GM12878 (cell line): ENCODE results near the gene NME7. TPM values are rescaled to one million over a fixed set of nuclear protein-coding genes. Genes with fewer than 3 reads are reported as not detected.

Experiments
- ATAC-seq: fragments of 200-7000 bp; cut with Tn5 transposase; 3 replicates; pipeline ENCODE4 v1.9.1; 2020; ENCODE audit warnings: mild to moderate bottlenecking, moderate library complexity
- BruUV-seq: library from RNA; stranded (reverse); fragments of 400-500 nt; replicated peaks from 2 replicates; lab custom pipeline; 2021; lab: Mats Ljungman, UMichigan
- CTCF ChIA-PET: fragments of 300-600 bp; sonication (Branson Sonifier 250); formaldehyde crosslinking; extraction: SDS; loops from one replicate; lab custom pipeline; 2021; ENCODE audit warnings: inconsistent platforms; lab: Yijun Ruan, JAX
- POLR2A ChIA-PET: fragments of 350-600 bp; formaldehyde crosslinking; extraction: SDS; loops from one replicate; lab custom pipeline; 2021; ENCODE audit warnings: inconsistent platforms; lab: Charles Lee
- RAD21 ChIA-PET: fragments of 300-600 bp; sonication (Branson Sonifier 250); formaldehyde crosslinking; loops from one replicate; lab custom pipeline; 2023; ENCODE audit warnings: antibody characterized with exemption; ENCODE audit not compliant: unreplicated experiment; lab: Charles Lee
- SMC1A ChIA-PET: fragments of 300-600 bp; sonication (Branson Sonifier 250); formaldehyde crosslinking; loops from one replicate; lab custom pipeline; 2023; ENCODE audit not compliant: unreplicated experiment, uncharacterized antibody; lab: Charles Lee
- DNase-seq: peaks from one replicate; pipeline ENCODE4 v3.0.0-alpha.2; 2011; ENCODE audit warnings: low read depth, low spot score
- FAIRE-seq: peaks from 3 replicates; lab custom pipeline; 2011; peaks lifted over from hg19 to GRCh38; lab: Jason Lieb, UNC
- H2AFZ ChIP-seq: 2 replicates; pipeline ENCODE4 v1.6.0; 2011; ENCODE audit warnings: low read depth, low read length, control low read depth; ENCODE audit not compliant: control insufficient read depth
- H3K27ac ChIP-seq: 2 replicates; pipeline ENCODE4 v1.5.1; 2011; ENCODE audit warnings: control low read depth; ENCODE audit not compliant: control insufficient read depth, insufficient read depth
- H3K27me3 ChIP-seq, 2 experiments: replicated peaks in 1 of 2; 2 replicates each; pipeline versions ENCODE4 v1.6.0 to v1.6.1; 2011; ENCODE audit warnings: low read length in 1 of 2; ENCODE audit not compliant: control insufficient read depth in 2 of 2, insufficient read depth in 2 of 2
- H3K36me3 ChIP-seq, 2 experiments: 2 replicates each; pipeline ENCODE4 v1.5.1; 2011; ENCODE audit warnings: low read length in 1 of 2; ENCODE audit not compliant: control insufficient read depth in 2 of 2, insufficient read depth in 2 of 2
- H3K4me1 ChIP-seq: 2 replicates; pipeline ENCODE4 v1.6.1; 2011; ENCODE audit warnings: mild to moderate bottlenecking, low read length, moderate library complexity, mixed read lengths; ENCODE audit not compliant: control insufficient read depth, insufficient read depth
- H3K4me2 ChIP-seq: 2 replicates; pipeline ENCODE4 v1.6.0; 2011; ENCODE audit warnings: control low read depth; ENCODE audit not compliant: control insufficient read depth, insufficient read depth
- H3K4me3 ChIP-seq: fragments of 200-600 bp; sonication (generic); 2 replicates; pipeline ENCODE4 v1.5.1; 2016
- H3K79me2 ChIP-seq: 2 replicates; pipeline ENCODE4 v1.6.0; 2011; ENCODE audit warnings: low read length; ENCODE audit not compliant: control insufficient read depth, insufficient read depth
- H3K9ac ChIP-seq: 2 replicates; pipeline ENCODE4 v1.8.0; 2011; ENCODE audit warnings: low read length, control low read depth, mixed read lengths; ENCODE audit not compliant: control insufficient read depth, insufficient read depth
- H3K9me3 ChIP-seq: replicated peaks from 3 replicates; pipeline ENCODE4 v1.5.1; 2011; ENCODE audit warnings: mild to moderate bottlenecking, low read length; ENCODE audit not compliant: control insufficient read depth, insufficient read depth
- H4K20me1 ChIP-seq: 2 replicates; pipeline ENCODE4 v1.6.0; 2011; ENCODE audit not compliant: control insufficient read depth, insufficient read depth
- ATF7 ChIP-seq: fragments of 450-650 bp; IDR thresholded peaks from 2 replicates; pipeline ENCODE4 v1.6.1; 2016; ENCODE audit warnings: low read depth, mild to moderate bottlenecking
- CBFB ChIP-seq: IDR thresholded peaks from 2 replicates; pipeline ENCODE4 v1.6.1; 2016; ENCODE audit warnings: antibody characterized with exemption, low read depth
- EZH2 ChIP-seq: IDR thresholded peaks from 2 replicates; pipeline ENCODE4 v1.6.1; 2012; ENCODE audit warnings: low read depth, mild to moderate bottlenecking, control low read depth, inconsistent platforms, low read length, borderline replicate concordance; ENCODE audit not compliant: control insufficient read depth
- IKZF1 ChIP-seq: fragments of 450-650 bp; conservative IDR thresholded peaks from 2 replicates; pipeline ENCODE4 v1.6.1; 2017; ENCODE audit warnings: antibody characterized with exemption, mild to moderate bottlenecking
- IKZF2 ChIP-seq, 2 experiments: fragments of 450-650 bp; IDR thresholded peaks; 2 replicates each; pipeline ENCODE4 v1.6.1; 2017; ENCODE audit warnings: mild to moderate bottlenecking in 2 of 2, moderate library complexity in 2 of 2
- KAT2A ChIP-seq: conservative IDR thresholded peaks from 2 replicates; pipeline ENCODE4 v1.6.1; 2011; ENCODE audit warnings: low read depth, low read length; ENCODE audit not compliant: control insufficient read depth
- MXI1 ChIP-seq: fragments of 150-350 bp; IDR thresholded peaks from 2 replicates; pipeline ENCODE4 v1.6.1; 2011; ENCODE audit warnings: low read depth, mild to moderate bottlenecking, inconsistent platforms, low read length, improper control_type of control experiment
- NR2F1 ChIP-seq: fragments of 450-650 bp; conservative IDR thresholded peaks from 2 replicates; pipeline ENCODE4 v1.6.1; 2017; ENCODE audit warnings: mild to moderate bottlenecking
- PAX8 ChIP-seq: fragments of 450-650 bp; IDR thresholded peaks from 2 replicates; pipeline ENCODE4 v1.6.1; 2017; ENCODE audit warnings: mild to moderate bottlenecking, moderate library complexity
- RBBP5 ChIP-seq: fragments of 200-600 bp; sonication (generic); conservative IDR thresholded peaks from 2 replicates; pipeline ENCODE4 v1.6.1; 2016
- SPI1 ChIP-seq: IDR thresholded peaks from 2 replicates; pipeline ENCODE4 v1.6.1; 2011; ENCODE audit warnings: low read depth, mild to moderate bottlenecking, low read length, moderate library complexity, borderline replicate concordance; ENCODE audit not compliant: insufficient read depth
- SUPT20H ChIP-seq: IDR thresholded peaks from 2 replicates; pipeline ENCODE4 v1.6.1; 2011; ENCODE audit warnings: low read depth, mild to moderate bottlenecking, low read length, moderate library complexity, borderline replicate concordance; ENCODE audit not compliant: control insufficient read depth
- ZBED1 ChIP-seq: IDR thresholded peaks from 2 replicates; pipeline ENCODE4 v1.6.1; 2016; ENCODE audit warnings: borderline replicate concordance
- in situ Hi-C: fragments of 300-500 bp; cut with MboI; formaldehyde crosslinking; loops from 9 replicates; pipeline ENCODE4 v1.14.3; 2018; ENCODE audit warnings: mixed read lengths
- intact Hi-C: fragments of 100-400 bp; cut with micrococcal nuclease; formaldehyde crosslinking; loops from one replicate; pipeline ENCODE4 v1.14.2; 2022; ENCODE audit not compliant: unreplicated experiment
- polyA plus RNA-seq, 11 experiments: library from polyadenylated mRNA; depleted of rRNA in 4 of 11; unstranded in 6 of 11; stranded (reverse) in 5 of 11; fragments of >200 nt; fragmentation: Nextera tagmentation in 4 of 11; fragmentation: Illumina TruSeq in 1 of 11; extraction: Ambion mirVana in 4 of 11; extraction: Trizol in 1 of 11; gene quantifications; 1 replicate in 1 of 11; 2 replicates in 10 of 11; pipeline versions ENCODE4 v1.2.1 to v1.2.3, GENCODE V29; 2011 to 2016; ENCODE audit warnings: inconsistent platforms in 2 of 11, missing spikeins in 2 of 11, low read depth in 1 of 11
- total RNA-seq, 4 experiments: library from RNA; depleted of rRNA in 3 of 4; stranded (reverse); fragments of >200 nt in 3 of 4; fragmentation: Illumina TruSeq in 1 of 4; extraction: Trizol in 1 of 4; gene quantifications; 2 replicates each; pipeline versions ENCODE4 v1.2.1 to v1.2.3, GENCODE V29; 2013 to 2021
- TF ChIP-seq, protein P1 (sequence below): fragments of 450-650 bp; conservative IDR thresholded peaks from 2 replicates; pipeline ENCODE4 v1.6.1; 2017; ENCODE audit warnings: mild to moderate bottlenecking, moderate library complexity
- TF ChIP-seq, protein P2 (sequence below): IDR thresholded peaks from 2 replicates; pipeline ENCODE4 v1.6.1; 2012; ENCODE audit warnings: mild to moderate bottlenecking, low read depth, low read length

Gene NME7
- total and polyA plus RNA-seq, 10 of the 15 experiments (the other 5 are each of a cell fraction or from before 2014, with no cell fraction given) = 1.5 to 15.6 (median 7.2) TPM

DNA sequence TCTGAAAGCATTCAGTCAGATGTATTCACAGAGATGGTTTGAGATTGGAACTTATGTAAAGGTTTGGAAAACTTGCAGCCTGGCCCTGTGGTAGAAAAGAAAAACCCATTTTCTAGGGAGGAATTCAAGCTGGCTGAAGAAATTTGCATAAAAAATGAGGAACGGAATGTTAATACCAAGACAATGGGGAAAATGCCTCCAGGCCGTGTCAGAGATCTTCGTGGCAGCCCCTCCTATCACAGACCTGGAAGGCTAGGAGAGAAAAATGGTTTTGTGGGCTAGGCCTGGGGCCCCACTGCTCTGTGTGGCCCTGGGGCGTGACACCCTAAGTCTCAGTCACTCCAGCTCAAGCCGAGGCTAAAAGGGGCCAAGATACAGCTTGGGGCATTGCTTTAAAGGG is 26.7 kb downstream of the NME7 start (continued):
- no peak for TF ChIP-seq SUPT20H
- TF ChIP-seq MXI1 = no peak
- TF ChIP-seq, protein P1, sequence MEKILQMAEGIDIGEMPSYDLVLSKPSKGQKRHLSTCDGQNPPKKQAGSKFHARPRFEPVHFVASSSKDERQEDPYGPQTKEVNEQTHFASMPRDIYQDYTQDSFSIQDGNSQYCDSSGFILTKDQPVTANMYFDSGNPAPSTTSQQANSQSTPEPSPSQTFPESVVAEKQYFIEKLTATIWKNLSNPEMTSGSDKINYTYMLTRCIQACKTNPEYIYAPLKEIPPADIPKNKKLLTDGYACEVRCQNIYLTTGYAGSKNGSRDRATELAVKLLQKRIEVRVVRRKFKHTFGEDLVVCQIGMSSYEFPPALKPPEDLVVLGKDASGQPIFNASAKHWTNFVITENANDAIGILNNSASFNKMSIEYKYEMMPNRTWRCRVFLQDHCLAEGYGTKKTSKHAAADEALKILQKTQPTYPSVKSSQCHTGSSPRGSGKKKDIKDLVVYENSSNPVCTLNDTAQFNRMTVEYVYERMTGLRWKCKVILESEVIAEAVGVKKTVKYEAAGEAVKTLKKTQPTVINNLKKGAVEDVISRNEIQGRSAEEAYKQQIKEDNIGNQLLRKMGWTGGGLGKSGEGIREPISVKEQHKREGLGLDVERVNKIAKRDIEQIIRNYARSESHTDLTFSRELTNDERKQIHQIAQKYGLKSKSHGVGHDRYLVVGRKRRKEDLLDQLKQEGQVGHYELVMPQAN = no peak
- no peak for TF ChIP-seq CBFB
- TF ChIP-seq NR2F1 = no peak

DNA sequence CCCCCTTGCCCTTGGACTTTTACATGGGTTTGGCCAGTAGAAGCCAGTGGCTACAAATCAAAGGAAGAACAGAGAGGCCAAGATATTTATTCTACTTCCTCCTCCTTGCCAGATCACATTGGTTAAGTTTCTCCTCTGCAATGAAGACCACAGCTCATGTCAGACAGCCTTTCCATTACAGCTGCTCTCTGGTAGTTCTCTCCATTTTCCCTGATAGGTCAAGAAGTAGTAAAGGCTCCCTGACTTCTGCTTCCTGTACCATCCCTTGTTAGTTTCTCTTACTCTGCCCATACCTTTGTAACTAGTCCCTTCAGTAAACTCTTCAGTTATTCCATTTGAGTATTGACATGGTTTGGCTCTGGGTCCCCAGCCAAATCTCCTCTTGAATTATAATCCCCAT is 27.8 kb downstream of the NME7 start:
- in situ Hi-C loops (loop anchor here (5.0 to 10.0 kb wide), 2 partner anchors 737 to 905 kb away; no protein-coding TSS in a partner anchor), intact Hi-C loops (no loop called here)
- Histone ChIP-seq H3K9ac (no peak overlapping the region), H3K79me2 (no peaks in the 10 kb centered on the region), H3K27me3 (no peaks in the 10 kb centered on the region), H4K20me1 (no peaks in the 10 kb centered on the region), H2AFZ (no peak overlapping the region), H3K4me3 (no peak overlapping the region), H3K27ac (no peak overlapping the region), H3K4me1 (no peaks in the 10 kb centered on the region), H3K9me3 (peaks cover 2% of the 10 kb centered on the region; the same call in 1 of the 3 replicates), H3K4me2 (no peak overlapping the region), H3K36me3 (no peaks in the 10 kb centered on the region)
- TF ChIP-seq SPI1 (no peak), ZBED1 (no peak), RBBP5 (no peak), ATF7 (no peak), IKZF1 (no peak), KAT2A (no peak), EZH2 (no peak), PAX8 (no peak), IKZF2 (IDR thresholded peaks at IDR 0.05) (no peak)
- TF ChIP-seq, protein P2, sequence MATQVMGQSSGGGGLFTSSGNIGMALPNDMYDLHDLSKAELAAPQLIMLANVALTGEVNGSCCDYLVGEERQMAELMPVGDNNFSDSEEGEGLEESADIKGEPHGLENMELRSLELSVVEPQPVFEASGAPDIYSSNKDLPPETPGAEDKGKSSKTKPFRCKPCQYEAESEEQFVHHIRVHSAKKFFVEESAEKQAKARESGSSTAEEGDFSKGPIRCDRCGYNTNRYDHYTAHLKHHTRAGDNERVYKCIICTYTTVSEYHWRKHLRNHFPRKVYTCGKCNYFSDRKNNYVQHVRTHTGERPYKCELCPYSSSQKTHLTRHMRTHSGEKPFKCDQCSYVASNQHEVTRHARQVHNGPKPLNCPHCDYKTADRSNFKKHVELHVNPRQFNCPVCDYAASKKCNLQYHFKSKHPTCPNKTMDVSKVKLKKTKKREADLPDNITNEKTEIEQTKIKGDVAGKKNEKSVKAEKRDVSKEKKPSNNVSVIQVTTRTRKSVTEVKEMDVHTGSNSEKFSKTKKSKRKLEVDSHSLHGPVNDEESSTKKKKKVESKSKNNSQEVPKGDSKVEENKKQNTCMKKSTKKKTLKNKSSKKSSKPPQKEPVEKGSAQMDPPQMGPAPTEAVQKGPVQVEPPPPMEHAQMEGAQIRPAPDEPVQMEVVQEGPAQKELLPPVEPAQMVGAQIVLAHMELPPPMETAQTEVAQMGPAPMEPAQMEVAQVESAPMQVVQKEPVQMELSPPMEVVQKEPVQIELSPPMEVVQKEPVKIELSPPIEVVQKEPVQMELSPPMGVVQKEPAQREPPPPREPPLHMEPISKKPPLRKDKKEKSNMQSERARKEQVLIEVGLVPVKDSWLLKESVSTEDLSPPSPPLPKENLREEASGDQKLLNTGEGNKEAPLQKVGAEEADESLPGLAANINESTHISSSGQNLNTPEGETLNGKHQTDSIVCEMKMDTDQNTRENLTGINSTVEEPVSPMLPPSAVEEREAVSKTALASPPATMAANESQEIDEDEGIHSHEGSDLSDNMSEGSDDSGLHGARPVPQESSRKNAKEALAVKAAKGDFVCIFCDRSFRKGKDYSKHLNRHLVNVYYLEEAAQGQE = no peak
- ChIA-PET CTCF (interaction anchor here (0.6 to 1.8 kb wide), 2 partner anchors 9 to 1035 kb away, joined by 3 to 8 read pairs; no protein-coding TSS in a partner anchor), SMC1A (interaction anchor here (1.0 kb wide), 1 partner anchor 8 kb away, joined by 5 read pairs; no protein-coding TSS in a partner anchor), RAD21 (no interaction called here), POLR2A (no interaction called here)
- FAIRE-seq (peak; percentile 57), ATAC-seq (no peak), DNase-seq (no peak)
- BruUV-seq = no TSS peak
